T-helper 1 cell treated with Interleukin-12 subunit alpha and Interleukin-12 subunit beta and Interleukin-4 antibody, amounts not matched to agents 30 ng/mL and 1 ng/mL, for 36 hours (primary cell): ENCODE data around the gene NID1. TPM values are rescaled to one million over a fixed set of nuclear protein-coding genes. Genes with fewer than 3 reads are reported as not detected.

Experiments
- intact Hi-C: fragments of 100-400 bp; cut with micrococcal nuclease; formaldehyde crosslinking; loops from one replicate; pipeline ENCODE4 v1.15.1; 2024
- total RNA-seq: library from RNA; stranded (reverse); gene quantifications from 2 replicates; pipeline ENCODE4 v1.2.3, GENCODE V29; 2022

The NID1 gene
- total RNA-seq, 1 donor from 2014 or later, result 0.17 TPM

GRCh38 chr1:236000781-236001180 lies 64.1 kb downstream of the NID1 start:
- intact Hi-C loops, result no loop called here

GRCh38 chr1:235999259-235999925 lies 65.5 kb downstream of the NID1 start:
- intact Hi-C loops, result loop anchor here (1.0 to 10.0 kb wide), 15 partner anchors 28 to 871 kb away; partner anchors contain the start of genes ARID4B, B3GALNT2, EDARADD and GGPS1

DNA sequence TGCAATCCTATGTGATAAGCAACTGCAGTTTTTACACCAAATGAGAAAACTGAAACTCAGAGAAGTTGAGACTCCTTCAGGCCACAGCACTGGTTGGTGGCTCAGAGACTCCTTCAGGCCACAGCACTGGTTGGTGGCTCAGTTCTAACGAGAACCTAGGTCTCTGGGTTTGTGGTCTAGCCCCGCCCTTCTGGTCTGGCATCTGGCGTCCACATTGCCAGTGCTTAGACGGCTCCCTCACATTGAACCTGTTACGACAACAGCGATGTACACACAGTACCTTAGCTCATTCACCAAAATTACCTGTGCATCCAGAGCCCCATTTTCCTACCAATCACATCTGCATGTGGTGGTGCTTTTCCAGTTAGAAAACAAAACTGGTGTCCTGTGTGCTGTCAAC lies 66.1 kb downstream of the NID1 start:
- intact Hi-C loops, result loop anchor here (1.0 to 10.0 kb wide), 15 partner anchors 28 to 871 kb away; partner anchors contain the start of genes ARID4B, B3GALNT2, EDARADD and GGPS1

- intact Hi-C loops, result loop anchor here (2.0 to 10.0 kb wide), 5 partner anchors 144 to 797 kb away; partner anchors contain the start of genes EDARADD, GPR137B and MTR
These were observed 67.0 kb downstream of the NID1 start for GRCh38 chr1:235997931-235998330.

DNA sequence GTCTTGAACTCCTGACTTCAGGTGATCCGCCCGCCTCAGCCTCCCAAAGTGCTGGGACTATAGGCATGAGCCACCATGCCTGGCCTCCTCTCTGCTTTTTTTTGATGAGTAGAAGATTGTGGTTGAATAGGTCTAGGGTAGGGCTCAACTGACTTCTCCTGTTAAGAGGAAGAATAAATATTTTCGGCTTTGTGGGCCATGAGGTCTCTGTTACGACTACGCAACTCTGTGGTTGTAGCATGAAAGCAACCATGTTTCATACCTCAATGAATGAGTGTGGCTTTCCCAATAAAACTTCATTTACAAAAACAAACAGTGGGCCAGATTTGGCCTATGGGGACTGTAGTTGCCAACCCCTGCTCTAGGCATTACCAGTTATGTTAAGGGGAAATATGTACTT lies 67.8 kb downstream of the NID1 start:
- intact Hi-C loops, result loop anchor here (5.0 to 10.0 kb wide), 2 partner anchors 145 to 398 kb away; partner anchors contain the start of genes EDARADD and GPR137B

- intact Hi-C loops, result loop anchor here (5.0 to 10.0 kb wide), 2 partner anchors 146 to 399 kb away; partner anchors contain the start of genes EDARADD and GPR137B
These were observed 68.7 kb downstream of the NID1 start for GRCh38 chr1:235996048-235996785.

GRCh38 chr1:235995511-235995910 lies 69.4 kb downstream of the NID1 start:
- intact Hi-C loops, result loop anchor here (5.0 to 10.0 kb wide), 2 partner anchors 147 to 399 kb away; partner anchors contain the start of genes EDARADD and GPR137B

- intact Hi-C loops, result loop anchor here (10.0 kb wide), 1 partner anchor 401 kb away; the partner anchor contains the start of gene EDARADD
These were observed 71.2 kb downstream of the NID1 start for GRCh38 chr1:235993652-235994051.

DNA sequence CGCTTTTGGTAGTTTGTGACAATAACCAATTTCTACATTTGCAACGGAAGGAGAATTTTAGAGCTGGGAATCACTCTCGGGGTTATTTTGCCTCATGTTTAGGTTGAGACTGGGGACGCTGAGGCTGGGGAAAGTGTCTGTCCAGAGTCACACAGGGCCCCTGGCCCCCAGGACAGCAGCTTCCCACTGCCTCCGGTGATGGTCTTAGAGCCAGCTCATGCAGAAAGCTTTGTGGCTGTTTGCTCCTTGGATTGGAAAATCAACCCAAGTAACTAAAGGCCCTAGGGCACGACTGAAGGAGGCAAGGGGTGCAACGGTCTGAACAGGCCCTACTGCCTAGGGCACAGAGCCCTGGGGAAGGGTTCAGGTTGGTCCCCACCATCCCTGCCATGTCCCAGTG lies 72.0 kb downstream of the NID1 start:
- intact Hi-C loops, result loop anchor here (10.0 kb wide), 1 partner anchor 402 kb away; the partner anchor contains the start of gene EDARADD

DNA sequence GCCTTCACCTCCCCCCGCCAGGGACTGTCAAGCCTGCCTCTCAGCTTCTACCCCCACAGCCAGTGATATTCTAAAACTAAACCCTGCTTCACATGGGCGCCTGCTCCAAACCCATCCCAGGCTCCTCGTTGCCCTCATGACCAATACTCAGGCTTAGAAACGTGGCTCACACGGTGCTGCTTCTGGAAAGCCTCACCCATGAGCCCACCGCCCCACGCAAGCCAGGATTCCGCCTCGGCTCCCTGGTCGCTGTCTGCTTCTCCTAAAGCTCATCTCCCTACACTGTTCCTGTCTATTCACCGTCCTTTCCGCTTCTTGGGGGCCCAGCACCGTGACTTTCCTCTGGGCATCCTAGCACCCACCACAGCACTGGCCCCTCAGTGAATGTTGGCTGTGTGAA lies 72.5 kb downstream of the NID1 start:
- intact Hi-C loops, result loop anchor here (10.0 kb wide), 1 partner anchor 402 kb away; the partner anchor contains the start of gene EDARADD

GRCh38 chr1:235990330-235990795 lies 74.5 kb downstream of the NID1 start:
- intact Hi-C loops, result loop anchor here (10.0 kb wide), 1 partner anchor 404 kb away; the partner anchor contains the start of gene EDARADD

DNA sequence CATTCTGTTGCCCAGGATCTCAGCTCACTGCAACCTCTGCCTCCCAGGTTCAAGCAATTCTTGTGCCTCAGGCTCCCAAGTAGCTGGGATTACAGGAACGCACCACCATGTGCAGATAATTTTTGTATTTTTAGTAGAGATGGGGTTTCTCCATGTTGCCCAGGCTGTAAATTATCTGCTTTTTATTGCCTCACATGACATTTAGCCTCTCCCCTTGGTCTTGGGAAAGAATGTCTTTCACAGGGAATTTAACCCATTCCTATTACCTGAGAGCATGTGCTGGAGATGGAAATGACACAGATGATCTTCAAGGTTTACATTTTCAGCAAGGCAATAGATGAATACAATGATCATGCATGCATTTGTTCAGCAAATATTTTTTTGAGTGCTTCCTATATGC lies 75.8 kb downstream of the NID1 start:
- intact Hi-C loops, result no loop called here

GRCh38 chr1:235986869-235987268 lies 78.0 kb downstream of the NID1 start:
- intact Hi-C loops, result no loop called here

GRCh38 chr1:235984041-235984825 lies 80.7 kb downstream of the NID1 start:
- intact Hi-C loops, result no loop called here

DNA sequence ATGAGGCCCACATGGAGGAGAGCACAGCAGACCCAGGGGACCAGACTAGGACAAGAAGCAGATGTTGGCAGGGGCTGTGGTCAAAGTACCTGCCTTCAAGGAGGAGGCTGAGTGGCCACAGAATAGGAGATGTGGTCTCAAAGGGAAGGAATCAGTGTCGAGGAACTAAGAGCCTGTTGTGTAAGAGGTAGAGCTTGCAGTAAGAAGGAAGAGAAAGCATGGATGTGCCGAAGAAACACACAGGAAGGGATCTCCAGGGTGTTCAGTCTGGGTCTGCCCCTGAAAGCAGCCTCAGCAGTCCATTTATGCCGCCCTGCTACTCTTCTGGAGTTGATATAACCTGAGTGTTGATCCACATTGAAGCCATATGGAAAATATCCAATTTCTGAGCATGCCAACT lies 83.9 kb downstream of the NID1 start:
- intact Hi-C loops, result no loop called here

DNA sequence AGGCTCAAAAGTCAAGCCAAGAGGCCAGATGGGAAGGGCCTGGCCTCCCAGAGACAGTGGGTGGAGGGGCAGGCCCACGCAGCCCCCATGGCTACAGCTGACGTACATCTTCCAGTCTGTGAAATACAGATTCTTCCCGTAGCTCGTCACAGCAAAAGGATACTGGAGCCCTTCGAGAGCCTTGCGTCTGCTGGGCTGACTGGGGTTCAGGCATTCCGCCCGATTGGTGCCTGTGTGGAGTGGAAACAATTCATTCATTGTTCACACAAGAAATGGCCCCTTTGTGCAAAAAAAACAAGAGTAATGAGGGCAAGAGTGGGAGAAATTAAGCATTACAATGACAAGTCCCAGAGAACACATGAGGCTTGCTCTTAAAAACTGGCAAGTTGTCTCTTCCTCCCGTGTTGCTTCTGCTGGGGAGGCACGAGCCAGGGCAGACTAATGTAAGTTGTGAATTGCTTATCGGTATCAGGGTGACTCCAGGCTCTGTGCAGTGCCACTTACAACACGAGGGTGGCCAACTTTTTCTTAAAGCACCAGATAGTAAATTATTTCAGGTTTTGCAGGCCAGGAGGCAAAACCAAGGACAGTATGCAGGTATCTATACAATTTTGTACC lies 85.1 kb downstream of the NID1 start:
- intact Hi-C loops, result no loop called here

DNA sequence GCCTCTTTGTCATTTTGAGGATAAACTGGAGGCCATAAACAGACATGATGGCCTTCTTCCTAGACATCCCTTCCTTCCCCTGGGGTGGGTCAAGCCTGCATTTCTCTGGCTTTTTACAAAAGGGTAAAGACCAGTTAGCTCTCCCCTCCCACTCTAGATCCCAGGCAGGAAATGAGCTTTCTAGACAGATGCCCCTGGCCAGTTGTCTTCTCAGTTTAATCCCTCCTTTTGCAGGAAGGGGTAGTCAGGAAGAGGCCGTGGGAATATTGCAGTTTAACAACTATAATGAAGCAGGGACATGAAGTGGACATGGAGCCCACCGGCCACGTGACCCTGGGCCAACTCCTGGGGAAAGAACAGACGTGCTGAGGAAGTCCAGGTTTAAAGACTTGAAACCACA lies 85.7 kb downstream of the NID1 start:
- intact Hi-C loops, result no loop called here

DNA sequence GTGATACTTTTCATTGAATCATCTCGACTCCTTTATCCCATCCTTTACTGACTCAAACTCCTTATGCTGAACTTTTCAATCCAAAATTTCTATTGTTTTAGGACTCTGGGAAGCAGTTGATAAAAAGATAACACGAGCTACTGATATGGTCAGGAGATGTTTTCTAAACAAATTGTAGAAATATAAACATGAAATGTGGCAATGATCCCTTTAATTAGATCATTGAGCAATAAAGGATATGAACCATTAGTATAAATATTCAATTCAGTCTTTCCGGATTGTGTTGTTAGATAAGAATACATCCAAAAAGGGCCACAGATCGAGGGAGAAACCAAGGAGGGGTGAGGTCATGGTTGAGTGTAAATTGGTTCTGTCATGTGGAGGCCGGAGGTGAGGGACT lies 88.4 kb downstream of the NID1 start:
- intact Hi-C loops, result no loop called here

GRCh38 chr1:235974616-235975015 lies 90.3 kb downstream of the NID1 start:
- intact Hi-C loops, result loop anchor here (5.0 kb wide), 3 partner anchors 132 to 242 kb away; no protein-coding TSS in a partner anchor

GRCh38 chr1:235972691-235973090 lies 92.2 kb downstream of the NID1 start:
- intact Hi-C loops, result loop anchor here (5.0 kb wide), 3 partner anchors 130 to 240 kb away; no protein-coding TSS in a partner anchor
